LNCaP clone FGC (cell line): ENCODE measurements around the gene NOC2L.
"Not testable (repeated sequence)": the region's sequence is repeated elsewhere in the genome, so short reads cannot be mapped to it uniquely, and the experiment has no call there.

Source experiments
- DNase-seq: peaks from one replicate; pipeline ENCODE4 v3.0.0-alpha.2; 2011; ENCODE audit warnings: low read depth
- H3K4me3 ChIP-seq: 2 replicates; pipeline ENCODE4 v1.5.1; 2011; ENCODE audit warnings: mild to moderate bottlenecking, low read depth, low read length, control low read depth
- TF ChIP-seq, protein P1 (sequence below): IDR thresholded peaks from 2 replicates; pipeline ENCODE4 v1.5.1; 2012; ENCODE audit warnings: mild to moderate bottlenecking; ENCODE audit not compliant: control insufficient read depth, insufficient read depth; ENCODE audit errors: extremely low read depth

NOC2L gene

GRCh38 chr1:981491-981954 is 22.5 kb upstream of the NOC2L start:
- H3K4me3 ChIP-seq: no peak overlapping the region
- TF ChIP-seq, protein P1, sequence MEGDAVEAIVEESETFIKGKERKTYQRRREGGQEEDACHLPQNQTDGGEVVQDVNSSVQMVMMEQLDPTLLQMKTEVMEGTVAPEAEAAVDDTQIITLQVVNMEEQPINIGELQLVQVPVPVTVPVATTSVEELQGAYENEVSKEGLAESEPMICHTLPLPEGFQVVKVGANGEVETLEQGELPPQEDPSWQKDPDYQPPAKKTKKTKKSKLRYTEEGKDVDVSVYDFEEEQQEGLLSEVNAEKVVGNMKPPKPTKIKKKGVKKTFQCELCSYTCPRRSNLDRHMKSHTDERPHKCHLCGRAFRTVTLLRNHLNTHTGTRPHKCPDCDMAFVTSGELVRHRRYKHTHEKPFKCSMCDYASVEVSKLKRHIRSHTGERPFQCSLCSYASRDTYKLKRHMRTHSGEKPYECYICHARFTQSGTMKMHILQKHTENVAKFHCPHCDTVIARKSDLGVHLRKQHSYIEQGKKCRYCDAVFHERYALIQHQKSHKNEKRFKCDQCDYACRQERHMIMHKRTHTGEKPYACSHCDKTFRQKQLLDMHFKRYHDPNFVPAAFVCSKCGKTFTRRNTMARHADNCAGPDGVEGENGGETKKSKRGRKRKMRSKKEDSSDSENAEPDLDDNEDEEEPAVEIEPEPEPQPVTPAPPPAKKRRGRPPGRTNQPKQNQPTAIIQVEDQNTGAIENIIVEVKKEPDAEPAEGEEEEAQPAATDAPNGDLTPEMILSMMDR: no peak
- DNase-seq: no peak

- DNase-seq: no peak
- H3K4me3 ChIP-seq: no peak overlapping the region
- TF ChIP-seq, protein P1: no peak
These were observed 21.7 kb upstream of the NOC2L start for GRCh38 chr1:980602-981395.

DNA sequence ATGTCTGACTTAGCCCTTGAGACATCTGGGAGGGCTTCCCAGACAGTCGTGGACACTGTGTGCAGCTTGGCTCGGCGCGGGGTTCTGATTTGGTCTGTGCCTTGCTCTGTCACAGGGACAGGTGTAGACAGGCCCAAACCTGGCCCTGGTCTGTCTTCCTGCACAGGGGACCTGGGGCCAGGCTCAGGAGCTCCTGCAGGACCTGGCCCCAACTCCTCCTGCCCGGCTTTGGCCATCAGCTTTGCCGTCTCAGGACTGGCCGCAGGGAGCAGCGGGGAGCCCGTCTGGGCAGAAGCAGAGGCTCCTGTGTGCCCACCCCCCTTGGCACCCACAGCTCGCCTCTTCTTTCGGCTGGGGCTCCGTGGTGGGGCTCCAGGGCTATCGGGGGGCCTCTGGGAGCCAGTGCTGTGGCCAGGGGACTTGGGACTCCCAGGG is 21.1 kb upstream of the NOC2L start:
- no peak overlapping the region for H3K4me3 ChIP-seq
- DNase-seq: no peak
- TF ChIP-seq, protein P1: no peak

DNA sequence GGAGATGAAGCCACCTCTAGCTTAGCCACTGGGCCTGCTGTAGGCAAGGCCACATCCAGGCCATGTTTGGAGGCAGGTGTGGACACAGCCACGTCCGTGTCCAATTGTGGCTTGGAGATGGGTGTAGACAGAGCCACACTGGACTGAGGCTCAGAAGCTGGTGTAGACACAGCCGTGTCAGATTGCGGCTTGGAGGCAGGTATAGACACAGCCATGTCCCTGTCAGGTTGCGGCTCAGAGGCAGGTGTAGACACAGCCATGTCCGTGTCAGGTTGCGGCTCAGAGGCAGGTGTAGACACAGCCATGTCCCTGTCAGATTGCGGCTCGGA is 20.7 kb upstream of the NOC2L start:
- TF ChIP-seq, protein P1: no peak
- DNase-seq: no peak
- H3K4me3 ChIP-seq: no peak overlapping the region

DNA sequence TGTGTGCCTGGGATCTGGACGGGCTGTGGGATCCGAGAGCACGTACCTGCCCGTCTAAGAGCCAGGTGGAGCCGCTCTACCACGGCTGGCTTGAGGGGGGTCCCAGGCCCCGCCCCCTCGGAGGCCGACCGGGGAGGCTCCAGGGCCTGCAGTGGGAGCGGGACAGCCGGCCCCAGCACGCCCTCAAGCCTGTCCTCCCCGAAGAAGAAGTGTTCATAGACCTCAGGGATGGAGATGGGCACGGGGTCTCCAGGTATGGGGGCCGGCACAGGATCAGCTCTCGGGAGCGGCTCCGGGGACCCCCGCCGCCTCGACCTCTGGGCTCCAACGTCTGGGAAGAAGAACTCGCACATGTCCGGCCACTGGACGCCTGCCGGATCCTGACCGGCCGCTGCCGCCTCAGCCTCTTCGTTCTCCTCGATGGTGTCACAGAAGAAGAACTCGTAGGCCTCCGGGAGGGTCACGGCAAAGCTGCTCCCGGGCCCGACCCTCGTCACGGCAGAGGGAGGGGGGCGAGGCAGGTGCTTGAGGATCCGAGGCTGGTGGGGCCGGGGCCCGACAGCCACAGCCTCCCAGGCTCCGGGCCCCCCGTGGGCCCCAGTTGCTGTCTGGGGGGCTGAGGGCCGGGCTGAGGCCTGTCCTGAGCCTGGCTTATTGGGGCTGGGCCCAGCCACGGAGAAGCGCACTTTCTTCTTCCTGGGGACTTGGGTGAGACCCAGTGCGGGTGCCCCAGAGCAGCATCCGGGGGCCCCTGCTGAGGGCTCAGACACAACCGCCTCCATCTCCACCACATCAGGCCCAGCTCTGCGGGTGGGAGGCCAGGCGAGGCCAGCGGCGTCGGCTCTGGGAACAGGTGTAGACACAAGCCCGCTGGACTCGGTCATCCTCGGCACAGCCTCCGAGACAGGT is 20.0 kb upstream of the NOC2L start:
- no peak overlapping the region for H3K4me3 ChIP-seq
- DNase-seq: no peak
- TF ChIP-seq, protein P1: no peak

- DNase-seq: no peak
- TF ChIP-seq, protein P1: no peak
These were observed 19.2 kb upstream of the NOC2L start for GRCh38 chr1:978069-978834.

GRCh38 chr1:976791-977190 is 17.7 kb upstream of the NOC2L start:
- not testable (repeated sequence) for DNase-seq, H3K4me3 ChIP-seq

More at GRCh38 chr1:978069-978834, 19.2 kb upstream of the NOC2L start:
- H3K4me3 ChIP-seq: no peak overlapping the region
